ENCODE results near the gene KLF16. TPM values are rescaled to one million over a fixed set of nuclear protein-coding genes. Genes with fewer than 3 reads are reported as not detected.
A peak's percentile ranks its signal among the peaks of the same experiment; 100 is the strongest.

KLF16 gene
- total RNA-seq, 1 donor from 2014 or later, result 5.3 TPM

GRCh38 chr19:1840541-1841115 is 22.8 kb downstream of the KLF16 start:
- peak; percentile 73 for DNase-seq

- DNase-seq, result no peak
Measured at GRCh38 chr19:1839658-1840540, 23.5 kb downstream of the KLF16 start.

GRCh38 chr19:1837625-1838105 is 25.7 kb downstream of the KLF16 start:
- DNase-seq, result peak; percentile 70

- DNase-seq, result no peak
Measured at GRCh38 chr19:1837222-1837565, 26.2 kb downstream of the KLF16 start.

GRCh38 chr19:1836458-1837221 is 26.7 kb downstream of the KLF16 start:
- DNase-seq, result no peak

GRCh38 chr19:1833540-1833939 is 29.8 kb downstream of the KLF16 start:
- no peak for DNase-seq

- no peak for DNase-seq
Measured at GRCh38 chr19:1832046-1832663, 31.2 kb downstream of the KLF16 start.

GRCh38 chr19:1830978-1831377 is 32.4 kb downstream of the KLF16 start:
- DNase-seq, result no peak

GRCh38 chr19:1830568-1830967 is 32.8 kb downstream of the KLF16 start:
- no peak for DNase-seq

GRCh38 chr19:1829958-1830357 is 33.4 kb downstream of the KLF16 start:
- DNase-seq, result no peak

GRCh38 chr19:1828279-1829238 is 34.8 kb downstream of the KLF16 start:
- no peak for DNase-seq

GRCh38 chr19:1827566-1828278 is 35.7 kb downstream of the KLF16 start:
- no peak for DNase-seq

- no peak for DNase-seq
Measured at GRCh38 chr19:1826557-1827521, 36.5 kb downstream of the KLF16 start.

- peak; percentile 80 for DNase-seq
Measured at GRCh38 chr19:1825909-1826556, 37.3 kb downstream of the KLF16 start.

GRCh38 chr19:1824252-1824622 is 39.1 kb downstream of the KLF16 start:
- DNase-seq, result no peak

GRCh38 chr19:1823539-1824251 is 39.7 kb downstream of the KLF16 start:
- DNase-seq, result no peak

- DNase-seq, result no peak
Measured at GRCh38 chr19:1823020-1823419, 40.4 kb downstream of the KLF16 start.

GRCh38 chr19:1822210-1822609 is 41.2 kb downstream of the KLF16 start:
- DNase-seq, result no peak
